NCI-H526 (cell line): ENCODE results near the gene CD226.

Source experiments
- DNase-seq, 2 experiments: peaks; one replicate each; lab custom pipeline; 2025; lab: John Stamatoyannopoulos, UW

Gene CD226

GRCh38 chr18:69814861-69815385, 132.8 kb downstream of the CD226 start:
- DNase-seq: no peak

DNA sequence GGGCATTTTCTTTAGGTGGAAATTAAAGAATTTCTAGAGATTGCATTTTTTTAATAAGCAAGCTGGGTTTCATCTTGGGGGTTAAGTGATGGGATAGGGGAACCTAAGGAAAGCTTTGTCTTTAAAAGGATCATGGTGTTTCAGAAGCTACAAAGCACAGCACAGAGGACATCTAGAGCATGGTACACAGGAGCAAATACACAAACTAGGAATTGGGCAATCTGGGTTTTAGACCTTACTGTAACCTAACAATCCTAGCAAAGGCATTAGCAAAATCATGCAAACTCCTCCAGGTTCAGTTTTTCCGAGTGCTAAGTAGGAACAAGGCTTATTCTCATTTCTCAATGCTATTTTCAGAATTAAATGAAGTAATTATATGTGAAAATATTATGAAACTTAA, 134.1 kb downstream of the CD226 start:
- no peak for DNase-seq

DNA sequence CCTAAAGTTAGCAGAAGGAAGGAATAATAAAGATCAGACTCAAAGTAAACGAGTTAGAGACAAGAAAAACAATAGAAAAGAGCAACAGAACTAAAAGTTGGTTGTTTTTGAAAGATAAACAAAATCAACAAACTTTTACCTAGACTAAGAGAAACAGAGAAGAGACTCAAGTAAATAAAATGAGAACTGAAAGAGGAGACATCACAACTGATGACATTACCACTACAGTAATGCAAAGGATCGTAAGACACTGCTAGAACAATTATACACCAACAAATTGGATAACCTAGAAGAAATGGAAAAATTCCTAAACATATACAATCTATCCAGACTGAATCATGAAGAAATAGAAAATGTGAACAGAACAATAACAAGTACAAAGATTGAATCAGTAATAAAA, 139.3 kb downstream of the CD226 start:
- DNase-seq: no peak

GRCh38 chr18:69804776-69805501, 142.7 kb downstream of the CD226 start:
- no peak for DNase-seq
